Mucosa of rectum (tissue), 2 donors: ENCODE data around the gene VRK1.

ENCODE experiments used
- H3K27ac ChIP-seq, 2 donors: one replicate each; pipeline ENCODE4 v1.7.0; 2013; ENCODE audit warnings: inconsistent platforms in 2 of 2, low read depth in 2 of 2, low read length in 2 of 2
- H3K27me3 ChIP-seq, 2 donors: one replicate each; pipeline ENCODE4 v1.7.0; 2013; ENCODE audit warnings: low read length in 2 of 2; ENCODE audit not compliant: control insufficient read depth in 2 of 2, insufficient read depth in 2 of 2
- H3K36me3 ChIP-seq, 2 donors: one replicate each; pipeline ENCODE4 v1.7.0; 2013; ENCODE audit warnings: low read length in 2 of 2; ENCODE audit not compliant: control insufficient read depth in 2 of 2, insufficient read depth in 2 of 2
- H3K4me1 ChIP-seq, 2 donors: one replicate each; pipeline ENCODE4 v1.7.0; 2013; ENCODE audit warnings: low read length in 2 of 2, mild to moderate bottlenecking in 1 of 2; ENCODE audit not compliant: control insufficient read depth in 2 of 2, insufficient read depth in 2 of 2
- H3K4me3 ChIP-seq, 2 donors: one replicate each; pipeline ENCODE4 v1.7.0; 2013; ENCODE audit warnings: low read length in 2 of 2
- H3K9ac ChIP-seq, 2 donors: one replicate each; pipeline ENCODE4 v1.7.0; 2013; ENCODE audit warnings: low read length in 2 of 2, low read depth in 1 of 2, mild to moderate bottlenecking in 1 of 2
- H3K9me3 ChIP-seq, 2 donors: one replicate each; pipeline ENCODE4 v1.7.0; 2013; ENCODE audit warnings: low read length in 2 of 2; ENCODE audit not compliant: control insufficient read depth in 2 of 2
- donor health status: healthy.
- donor health status: Normal muscosa, but diverticular disease.

The VRK1 gene

GRCh38 chr14:96893966-96894622, 96.9 kb downstream of the VRK1 start:
- H3K36me3 ChIP-seq, result no peaks in the 10 kb centered on the region
- H3K27ac ChIP-seq, result no peak overlapping the region
- H3K4me3 ChIP-seq, result no peak overlapping the region
- H3K27me3 ChIP-seq, result no peaks in the 10 kb centered on the region
- no peaks in the 10 kb centered on the region for H3K9me3 ChIP-seq
- H3K4me1 ChIP-seq, result no peaks in the 10 kb centered on the region
- no peak overlapping the region for H3K9ac ChIP-seq

GRCh38 chr14:96894966-96895365, 97.8 kb downstream of the VRK1 start:
- Histone ChIP-seq H3K9me3 (no peaks in the 10 kb centered on the region), H3K27ac (no peak overlapping the region), H3K36me3 (no peaks in the 10 kb centered on the region)

GRCh38 chr14:96895658-96896271, 98.6 kb downstream of the VRK1 start:
- Histone ChIP-seq H3K27me3 (no peaks in the 10 kb centered on the region), H3K9ac (no peak overlapping the region), H3K4me3 (no peak overlapping the region), H3K36me3 (no peaks in the 10 kb centered on the region), H3K9me3 (no peaks in the 10 kb centered on the region), H3K27ac (no peak overlapping the region), H3K4me1 (no peaks in the 10 kb centered on the region)

More at GRCh38 chr14:96894966-96895365, 97.8 kb downstream of the VRK1 start:
- H3K4me1 ChIP-seq, result no peaks in the 10 kb centered on the region
- no peaks in the 10 kb centered on the region for H3K27me3 ChIP-seq
- no peak overlapping the region for H3K4me3 ChIP-seq
- H3K9ac ChIP-seq, result no peak overlapping the region

GRCh38 chr14:96897184-96897583, 100.0 kb downstream of the VRK1 start:
- Histone ChIP-seq H3K4me1 (no peaks in the 10 kb centered on the region), H3K4me3 (no peak overlapping the region), H3K27ac (no peak overlapping the region), H3K9ac (no peak overlapping the region), H3K36me3 (no peaks in the 10 kb centered on the region), H3K9me3 (no peaks in the 10 kb centered on the region), H3K27me3 (no peaks in the 10 kb centered on the region)

- Histone ChIP-seq H3K27me3 (no peaks in the 10 kb centered on the region), H3K36me3 (no peaks in the 10 kb centered on the region), H3K9ac (no peak overlapping the region), H3K27ac (no peak overlapping the region), H3K4me3 (no peak overlapping the region), H3K9me3 (no peaks in the 10 kb centered on the region), H3K4me1 (peaks cover 0 to 5% of the 10 kb centered on the region in 2 donors)
Measured at GRCh38 chr14:96901227-96901626, 104.0 kb downstream of the VRK1 start.

GRCh38 chr14:96902004-96902403, 104.8 kb downstream of the VRK1 start:
- H3K4me3 ChIP-seq, result no peak overlapping the region
- no peak overlapping the region for H3K27ac ChIP-seq
- H3K9me3 ChIP-seq, result no peaks in the 10 kb centered on the region
- H3K9ac ChIP-seq, result no peak overlapping the region
- H3K4me1 ChIP-seq, result peaks cover 0 to 5% of the 10 kb centered on the region in 2 donors
- no peaks in the 10 kb centered on the region for H3K27me3 ChIP-seq
- H3K36me3 ChIP-seq, result no peaks in the 10 kb centered on the region

GRCh38 chr14:96903444-96904023, 106.4 kb downstream of the VRK1 start:
- Histone ChIP-seq H3K4me3 (no peak overlapping the region), H3K27me3 (no peaks in the 10 kb centered on the region), H3K27ac (no peak overlapping the region), H3K36me3 (no peaks in the 10 kb centered on the region), H3K9me3 (no peaks in the 10 kb centered on the region), H3K4me1 (peaks cover 0 to 5% of the 10 kb centered on the region in 2 donors), H3K9ac (no peak overlapping the region)

GRCh38 chr14:96904201-96904600, 107.0 kb downstream of the VRK1 start:
- Histone ChIP-seq H3K4me3 (no peak overlapping the region), H3K36me3 (no peaks in the 10 kb centered on the region), H3K27me3 (no peaks in the 10 kb centered on the region), H3K4me1 (peaks cover 0 to 5% of the 10 kb centered on the region in 2 donors), H3K9me3 (peaks cover 0 to 1% of the 10 kb centered on the region in 2 donors), H3K9ac (no peak overlapping the region), H3K27ac (no peak overlapping the region)

- Histone ChIP-seq H3K36me3 (no peaks in the 10 kb centered on the region), H3K9me3 (peaks cover 3 to 5% of the 10 kb centered on the region in 2 donors), H3K4me1 (peaks cover 0 to 5% of the 10 kb centered on the region in 2 donors), H3K27me3 (no peaks in the 10 kb centered on the region), H3K27ac (no peak overlapping the region), H3K9ac (no peak overlapping the region), H3K4me3 (no peak overlapping the region)
Measured at GRCh38 chr14:96905065-96905464, 107.9 kb downstream of the VRK1 start.

GRCh38 chr14:96905825-96906224, 108.6 kb downstream of the VRK1 start:
- Histone ChIP-seq H3K9me3 (peaks cover 3 to 5% of the 10 kb centered on the region in 2 donors), H3K36me3 (no peaks in the 10 kb centered on the region), H3K4me3 (no peak overlapping the region), H3K4me1 (peaks cover 0 to 5% of the 10 kb centered on the region in 2 donors), H3K27ac (no peak overlapping the region), H3K27me3 (no peaks in the 10 kb centered on the region), H3K9ac (no peak overlapping the region)
